CD4-positive, alpha-beta T cell (primary cell): ENCODE measurements around the gene ICE2. TPM values are rescaled to one million over a fixed set of nuclear protein-coding genes. Genes with fewer than 3 reads are reported as not detected.
"Not testable (repeated sequence)": the region's sequence is repeated elsewhere in the genome, so short reads cannot be mapped to it uniquely, and the experiment has no call there.

ENCODE experiments used
- ATAC-seq: fragments of 200-7000 bp; cut with Tn5 transposase; one replicate; pipeline ENCODE4 v1.10.0; 2022; ENCODE audit warnings: mild to moderate bottlenecking; ENCODE audit not compliant: poor library complexity
- CTCF ChIA-PET: fragments of 350-600 bp; sonication (Branson Sonifier 250); formaldehyde crosslinking; loops from one replicate; lab custom pipeline; 2021; ENCODE audit warnings: antibody characterized with exemption, inconsistent platforms; lab: Charles Lee
- POLR2A ChIA-PET: fragments of 350-600 bp; sonication (Branson Sonifier 250); formaldehyde crosslinking; loops from one replicate; lab custom pipeline; 2021; ENCODE audit warnings: antibody characterized with exemption, inconsistent platforms; lab: Charles Lee
- DNase-seq, 14 experiments: peaks; one replicate each; pipeline ENCODE4 v3.0.0-alpha.2; 2013 to 2020; ENCODE audit warnings: mixed read lengths in 2 of 14
- H3K27ac ChIP-seq, 2 donors: one replicate each; pipeline versions ENCODE4 v1.5.1 to v1.7.0; 2013; ENCODE audit warnings: low read length in 2 of 2, low read depth in 1 of 2, mild to moderate bottlenecking in 1 of 2
- H3K27me3 ChIP-seq, 2 experiments: 1 replicate in 1 of 2; 2 replicates in 1 of 2; pipeline versions ENCODE4 v1.6.1 to v1.7.0; 2013; ENCODE audit warnings: low read length in 2 of 2, control low read depth in 1 of 2, mild to moderate bottlenecking in 1 of 2, moderate library complexity in 1 of 2; ENCODE audit not compliant: insufficient read depth in 2 of 2, control insufficient read depth in 1 of 2
- H3K36me3 ChIP-seq: one replicate; pipeline ENCODE4 v1.6.1; 2013; ENCODE audit warnings: low read length, control low read depth; ENCODE audit not compliant: insufficient read depth
- H3K4me1 ChIP-seq: one replicate; pipeline ENCODE4 v1.6.1; 2013; ENCODE audit warnings: low read length, control low read depth; ENCODE audit not compliant: insufficient read depth
- H3K4me3 ChIP-seq: one replicate; pipeline ENCODE4 v1.5.1; 2013; ENCODE audit warnings: mild to moderate bottlenecking, low read length, moderate library complexity
- H3K9me3 ChIP-seq, 2 experiments: 1 replicate in 1 of 2; 2 replicates in 1 of 2; pipeline versions ENCODE4 v1.6.1 to v1.7.0; 2013; ENCODE audit warnings: low read length in 2 of 2, mild to moderate bottlenecking in 2 of 2, control low read depth in 1 of 2, moderate library complexity in 1 of 2; ENCODE audit not compliant: control insufficient read depth in 1 of 2, insufficient read depth in 1 of 2
- H3K27ac Mint-ChIP-seq: one replicate; pipeline ENCODE4 v1.8.0; 2020; ENCODE audit warnings: mixed read lengths
- H3K27me3 Mint-ChIP-seq: one replicate; pipeline ENCODE4 v1.8.0; 2021; ENCODE audit warnings: mixed read lengths
- H3K36me3 Mint-ChIP-seq: one replicate; pipeline ENCODE4 v1.8.0; 2021; ENCODE audit warnings: low read depth, mixed read lengths
- H3K4me1 Mint-ChIP-seq: one replicate; pipeline ENCODE4 v1.8.0; 2021; ENCODE audit warnings: low read depth, mixed read lengths
- H3K4me3 Mint-ChIP-seq: one replicate; pipeline ENCODE4 v1.8.0; 2020; ENCODE audit warnings: mild to moderate bottlenecking, mixed read lengths
- H3K9me3 Mint-ChIP-seq: one replicate; pipeline ENCODE4 v1.8.0; 2020; ENCODE audit warnings: mixed read lengths
- CTCF ChIP-seq: fragments of 200-600 bp; IDR thresholded peaks from one replicate; pipeline ENCODE4 v1.8.0; 2022; ENCODE audit warnings: antibody characterized with exemption, mild to moderate bottlenecking
- intact Hi-C, 2 experiments: fragments of 100-400 bp; cut with DNase I in 1 of 2; cut with micrococcal nuclease in 1 of 2; formaldehyde crosslinking; loops; one replicate each; pipeline versions ENCODE4 v1.15.1 to v1.9.0; 2023 to 2025; cut with DNase I, micrococcal nuclease
- total RNA-seq, 174 experiments: library from RNA in 2 of 174; stranded (reverse) in 2 of 174; gene quantifications; one replicate each; pipeline ENCODE4 v1.2.3 and lab custom pipeline; 2021 to 2026

The ICE2 gene
- total RNA-seq, 2 experiments from 2014 or later: 20.4 to 23.4 TPM

GRCh38 chr15:60407415-60407805 is 71.5 kb downstream of the ICE2 start:
- peak in 2 of 14 experiments; percentile 34 to 44 for DNase-seq
- no peak for TF ChIP-seq CTCF
- Histone ChIP-seq H3K36me3 (no peaks in the 10 kb centered on the region), H3K9me3 (no peaks in the 10 kb centered on the region), H3K4me3 (no peak overlapping the region), H3K27me3 (no peaks in the 10 kb centered on the region), H3K4me1 (peaks cover 15% of the 10 kb centered on the region), H3K27ac (no peak overlapping the region)
- CTCF ChIA-PET: no interaction called here
- Mint-ChIP-seq H3K4me1 (peaks cover 10% of the 10 kb centered on the region), H3K36me3 (no peaks in the 10 kb centered on the region), H3K4me3 (no peak overlapping the region), H3K27ac (no peak overlapping the region), H3K9me3 (no peaks in the 10 kb centered on the region), H3K27me3 (no peaks in the 10 kb centered on the region)
- POLR2A ChIA-PET: interaction anchor here (0.6 to 3.9 kb wide), 2 partner anchors 9 to 404 kb away, joined by 4 to 25 read pairs; partner anchors contain the start of gene ANXA2
- intact Hi-C loops: no loop called here
- no peak for ATAC-seq

- Mint-ChIP-seq H3K36me3 (no peaks in the 10 kb centered on the region), H3K4me3 (no peak overlapping the region), H3K27me3 (no peaks in the 10 kb centered on the region), H3K4me1 (peaks cover 10% of the 10 kb centered on the region), H3K27ac (no peak overlapping the region), H3K9me3 (no peaks in the 10 kb centered on the region)
- ATAC-seq: no peak
- Histone ChIP-seq H3K4me1 (peaks cover 15% of the 10 kb centered on the region), H3K27ac (no peak overlapping the region), H3K4me3 (no peak overlapping the region), H3K27me3 (no peaks in the 10 kb centered on the region), H3K36me3 (no peaks in the 10 kb centered on the region), H3K9me3 (no peaks in the 10 kb centered on the region)
- POLR2A ChIA-PET: interaction anchor here (0.6 to 3.9 kb wide), 3 partner anchors 8 to 405 kb away, joined by 3 to 25 read pairs (median 4); partner anchors contain the start of gene ANXA2
- DNase-seq: no peak
- CTCF ChIA-PET: no interaction called here
- no peak for TF ChIP-seq CTCF
- intact Hi-C loops: no loop called here
Observed at GRCh38 chr15:60406513-60407414, 72.2 kb downstream of the ICE2 start.

- H3K36me3 ChIP-seq: no peaks in the 10 kb centered on the region
- POLR2A ChIA-PET: interaction anchor here (0.5 to 1.2 kb wide), 2 partner anchors 74 to 1375 kb away, joined by 3 read pairs; no protein-coding TSS in a partner anchor
- Mint-ChIP-seq H3K9me3 (no peaks in the 10 kb centered on the region), H3K4me1 (peaks cover 10% of the 10 kb centered on the region), H3K27me3 (no peaks in the 10 kb centered on the region), H3K36me3 (no peaks in the 10 kb centered on the region), H3K27ac (no peak overlapping the region), H3K4me3 (no peak overlapping the region)
- DNase-seq: no peak
- CTCF ChIA-PET: no interaction called here
- H3K4me3 ChIP-seq: no peak overlapping the region
- H3K9me3 ChIP-seq: no peaks in the 10 kb centered on the region
- intact Hi-C loops: no loop called here
- H3K27ac ChIP-seq: no peak overlapping the region
- peaks cover 15% of the 10 kb centered on the region for H3K4me1 ChIP-seq
- TF ChIP-seq CTCF: no peak
- ATAC-seq: no peak
- H3K27me3 ChIP-seq: no peaks in the 10 kb centered on the region
Observed at GRCh38 chr15:60405399-60405798, 73.5 kb downstream of the ICE2 start.

GRCh38 chr15:60404351-60404750 is 74.6 kb downstream of the ICE2 start:
- H3K4me3 Mint-ChIP-seq, intact Hi-C loops, H3K9me3 Mint-ChIP-seq, H3K27me3 ChIP-seq, H3K36me3 Mint-ChIP-seq, H3K27ac ChIP-seq, H3K4me3 ChIP-seq, CTCF ChIA-PET, H3K9me3 ChIP-seq, H3K27me3 Mint-ChIP-seq, H3K27ac Mint-ChIP-seq, H3K36me3 ChIP-seq, DNase-seq, ATAC-seq: not testable (repeated sequence)
- peaks cover 16% of the 10 kb centered on the region for H3K4me1 ChIP-seq
- POLR2A ChIA-PET: interaction anchor here (0.7 kb wide), 1 partner anchor 77 kb away, joined by 3 read pairs; no protein-coding TSS in a partner anchor
- H3K4me1 Mint-ChIP-seq: peaks cover 15% of the 10 kb centered on the region
